Measurements from ENCODE around the gene TRAPPC6A. TPM values are rescaled to one million over a fixed set of nuclear protein-coding genes. Genes with fewer than 3 reads are reported as not detected.

The TRAPPC6A gene
- total RNA-seq, 1 experiment from 2014 or later: 26.9 TPM

GRCh38 chr19:45115809-45116615 is 62.0 kb downstream of the TRAPPC6A start:
- no peak overlapping the region for H3K4me3 ChIP-seq (replicated peaks in 1 of 2; ENCODE audit: low read depth in 1 of 2, low read length in 2 of 2)
- POLR2A ChIA-PET: no interaction called here
- peaks cover 86% of the 10 kb centered on the region for H3K79me2 ChIP-seq (ENCODE audit: insufficient read depth, low read length)
- no peaks in the 10 kb centered on the region for H4K20me1 ChIP-seq (ENCODE audit: insufficient read depth)
- no peak overlapping the region for H3K9ac ChIP-seq (ENCODE audit: low read length)
- intact Hi-C loops (cut with micrococcal nuclease): no loop called here
- CTCF ChIA-PET: no interaction called here
- H3K9me2 ChIP-seq (ENCODE audit: insufficient read depth): no peaks in the 10 kb centered on the region
- RAD21 ChIA-PET (ENCODE audit: low non-redundant PET in 1 of 2, low total read pairs in 2 of 2, uncharacterized antibody in 2 of 2, unreplicated experiment in 2 of 2): no interaction called here
- ATAC-seq: no peak
- H3K4me2 ChIP-seq (ENCODE audit: low read length): no peak overlapping the region
- TF ChIP-seq EZH2phosphoT487 (IDR thresholded peaks at IDR 0.05; ENCODE audit: borderline replicate concordance): no peak
- TF ChIP-seq JUND (IDR thresholded peaks at IDR 0.05): no peak
- TF ChIP-seq CTCF (IDR thresholded peaks at IDR 0.05 in 2 of 3, conservative IDR thresholded peaks at IDR 0.05 in 1 of 3; ENCODE audit: borderline replicate concordance in 1 of 3, insufficient read depth in 1 of 3, low read depth in 2 of 3, low read length in 2 of 3): no peak
- TF ChIP-seq POLR2A (IDR thresholded peaks at IDR 0.05; ENCODE audit: borderline replicate concordance, extremely low read depth, insufficient read depth, insufficient read length): no peak
- no peak for DNase-seq (ENCODE audit: low read depth, low spot score)
- no peak overlapping the region for H3K27ac ChIP-seq (ENCODE audit: low read depth, low read length)
- no peaks in the 10 kb centered on the region for H3K27me3 ChIP-seq (ENCODE audit: insufficient read depth, low read length)
- BruUV-seq (replicated peaks): no TSS peak
- no peaks in the 10 kb centered on the region for H3K9me3 ChIP-seq (ENCODE audit: control insufficient read depth in 1 of 2, insufficient read depth in 1 of 2, low read depth in 1 of 2, low read length in 2 of 2)
- no peak overlapping the region for H2AFZ ChIP-seq (ENCODE audit: low read depth, low read length, poor library complexity, severe bottlenecking)
- H3K4me1 ChIP-seq (ENCODE audit: control insufficient read depth in 1 of 2, insufficient read depth in 2 of 2, low read length in 2 of 2): peaks cover 4 to 9% of the 10 kb centered on the region in 2 experiments; a peak in 1 of 4 replicates
- H3K36me3 ChIP-seq (ENCODE audit: control insufficient read depth in 1 of 2, insufficient read depth in 2 of 2, low read length in 2 of 2): no peaks in the 10 kb centered on the region

- intact Hi-C loops (cut with micrococcal nuclease): no loop called here
- RAD21 ChIA-PET (ENCODE audit: low non-redundant PET in 1 of 2, low total read pairs in 2 of 2, uncharacterized antibody in 2 of 2, unreplicated experiment in 2 of 2): no interaction called here
- H3K36me3 ChIP-seq (ENCODE audit: control insufficient read depth in 1 of 2, insufficient read depth in 2 of 2, low read length in 2 of 2): no peaks in the 10 kb centered on the region
- H3K9me3 ChIP-seq (ENCODE audit: control insufficient read depth in 1 of 2, insufficient read depth in 1 of 2, low read depth in 1 of 2, low read length in 2 of 2): no peaks in the 10 kb centered on the region
- H3K4me1 ChIP-seq (ENCODE audit: control insufficient read depth in 1 of 2, insufficient read depth in 2 of 2, low read length in 2 of 2): peaks cover 4 to 13% of the 10 kb centered on the region in 2 experiments; a peak in 1 of 4 replicates
- 0 out of 2 replicates have a peak, but pooled peaks cover under 1% of the 10 kb centered on the region for H4K20me1 ChIP-seq (ENCODE audit: insufficient read depth)
- peaks cover 91% of the 10 kb centered on the region for H3K79me2 ChIP-seq (ENCODE audit: insufficient read depth, low read length)
- DNase-seq (ENCODE audit: low read depth, low spot score) (no peak), ATAC-seq (no peak)
- H3K9me2 ChIP-seq (ENCODE audit: insufficient read depth): no peaks in the 10 kb centered on the region
- no peak overlapping the region for H3K9ac ChIP-seq (ENCODE audit: low read length)
- no peak overlapping the region for H3K4me3 ChIP-seq (replicated peaks in 1 of 2; ENCODE audit: low read depth in 1 of 2, low read length in 2 of 2)
- no TSS peak for BruUV-seq (replicated peaks)
- POLR2A ChIA-PET: no interaction called here
- no peak overlapping the region for H3K27ac ChIP-seq (ENCODE audit: low read depth, low read length)
- no peak overlapping the region for H3K4me2 ChIP-seq (ENCODE audit: low read length)
- H3K27me3 ChIP-seq (ENCODE audit: insufficient read depth, low read length): no peaks in the 10 kb centered on the region
- CTCF ChIA-PET: no interaction called here
- no peak overlapping the region for H2AFZ ChIP-seq (ENCODE audit: low read depth, low read length, poor library complexity, severe bottlenecking)
- no peak for TF ChIP-seq EZH2 (IDR thresholded peaks at IDR 0.05)
- TF ChIP-seq CEBPB (IDR thresholded peaks at IDR 0.05; ENCODE audit: low read depth): no peak
- TF ChIP-seq ZNF274 (IDR thresholded peaks at IDR 0.05; ENCODE audit: low read depth, low read length): no peak
- TF ChIP-seq MAX (IDR thresholded peaks at IDR 0.05): no peak
- no peak for TF ChIP-seq SIN3A (IDR thresholded peaks at IDR 0.05; ENCODE audit: low read depth)
- no peak for TF ChIP-seq ATF3 (IDR thresholded peaks at IDR 0.05)
- no peak for TF ChIP-seq CTCF (IDR thresholded peaks at IDR 0.05 in 2 of 3, conservative IDR thresholded peaks at IDR 0.05 in 1 of 3; ENCODE audit: borderline replicate concordance in 1 of 3, insufficient read depth in 1 of 3, low read depth in 2 of 3, low read length in 2 of 3)
- TF ChIP-seq RAD21 (IDR thresholded peaks at IDR 0.05; ENCODE audit: low read depth): no peak
- TF ChIP-seq ZFX (IDR thresholded peaks at IDR 0.05): no peak
- TF ChIP-seq EGR1 (IDR thresholded peaks at IDR 0.05; ENCODE audit: low read depth): no peak
- no peak for TF ChIP-seq SRF (IDR thresholded peaks at IDR 0.05; ENCODE audit: low read depth)
- no peak for TF ChIP-seq CBX3 (IDR thresholded peaks at IDR 0.05; ENCODE audit: low read depth)
- TF ChIP-seq YY1 (IDR thresholded peaks at IDR 0.05; ENCODE audit: extremely low read depth, insufficient replicate concordance, low read depth, low read length): no peak
- TF ChIP-seq ELF1 (IDR thresholded peaks at IDR 0.05; ENCODE audit: borderline replicate concordance, low read depth): no peak
These were observed 63.9 kb downstream of the TRAPPC6A start for GRCh38 chr19:45114116-45114515.
